Measurements from ENCODE around the gene KCNJ6.

KCNJ6 gene

GRCh38 chr21:37956772-37957171, 40.5 kb upstream of the KCNJ6 start:
- Histone ChIP-seq H3K4me2 (ENCODE audit: low read length) (no peak overlapping the region), H2AFZ (ENCODE audit: low read length) (no peak overlapping the region), H4K20me1 (ENCODE audit: insufficient read depth, low read length) (no peaks in the 10 kb centered on the region), H3K4me3 (ENCODE audit: low read depth, low read length, poor library complexity, severe bottlenecking) (no peak overlapping the region), H3F3A (ENCODE audit: insufficient read depth, low read length) (no peaks in the 10 kb centered on the region), H3K9me3 (ENCODE audit: low read length) (no peaks in the 10 kb centered on the region), H3K27me3 (ENCODE audit: insufficient read depth, low read length) (0 out of 2 replicates have a peak, but pooled peaks cover 3% of the 10 kb centered on the region), H3K4me1 (ENCODE audit: insufficient read depth, low read length, severe bottlenecking) (no peaks in the 10 kb centered on the region), H3K27ac (ENCODE audit: low read depth, low read length, poor library complexity, severe bottlenecking) (no peak overlapping the region), H3K79me2 (ENCODE audit: insufficient read depth, low read length) (no peaks in the 10 kb centered on the region), H3K36me3 (ENCODE audit: insufficient read depth, low read length) (no peaks in the 10 kb centered on the region), H3K9me2 (ENCODE audit: low read depth, low read length) (no peaks in the 10 kb centered on the region), H3K9ac (ENCODE audit: low read length) (no peak overlapping the region)
- TF ChIP-seq CTCF (IDR thresholded peaks at IDR 0.05; ENCODE audit: low read length) (no peak), EZH2 (IDR thresholded peaks at IDR 0.05; ENCODE audit: borderline replicate concordance, low read length) (no peak)

- H3K4me2 ChIP-seq (ENCODE audit: low read length), result no peak overlapping the region
- no peaks in the 10 kb centered on the region for H3K36me3 ChIP-seq (ENCODE audit: insufficient read depth, low read length)
- H3K4me1 ChIP-seq (ENCODE audit: insufficient read depth, low read length, severe bottlenecking), result no peaks in the 10 kb centered on the region
- no peaks in the 10 kb centered on the region for H3K9me2 ChIP-seq (ENCODE audit: low read depth, low read length)
- no peak overlapping the region for H3K9ac ChIP-seq (ENCODE audit: low read length)
- H3K27ac ChIP-seq (ENCODE audit: low read depth, low read length, poor library complexity, severe bottlenecking), result no peak overlapping the region
- no peaks in the 10 kb centered on the region for H3K9me3 ChIP-seq (ENCODE audit: low read length)
- no peak overlapping the region for H2AFZ ChIP-seq (ENCODE audit: low read length)
- no peak overlapping the region for H3K4me3 ChIP-seq (ENCODE audit: low read depth, low read length, poor library complexity, severe bottlenecking)
- no peaks in the 10 kb centered on the region for H3K27me3 ChIP-seq (ENCODE audit: insufficient read depth, low read length)
- H3F3A ChIP-seq (ENCODE audit: insufficient read depth, low read length), result no peaks in the 10 kb centered on the region
- H4K20me1 ChIP-seq (ENCODE audit: insufficient read depth, low read length), result no peaks in the 10 kb centered on the region
- no peaks in the 10 kb centered on the region for H3K79me2 ChIP-seq (ENCODE audit: insufficient read depth, low read length)
- no peak for TF ChIP-seq CTCF (IDR thresholded peaks at IDR 0.05; ENCODE audit: low read length)
- no peak for TF ChIP-seq EZH2 (IDR thresholded peaks at IDR 0.05; ENCODE audit: borderline replicate concordance, low read length)
These were observed 28.8 kb upstream of the KCNJ6 start for GRCh38 chr21:37945036-37945435.

GRCh38 chr21:37944496-37944895, 28.2 kb upstream of the KCNJ6 start:
- no peak overlapping the region for H2AFZ ChIP-seq (ENCODE audit: low read length)
- H3K79me2 ChIP-seq (ENCODE audit: insufficient read depth, low read length), result no peaks in the 10 kb centered on the region
- no peak overlapping the region for H3K4me2 ChIP-seq (ENCODE audit: low read length)
- H3K27ac ChIP-seq (ENCODE audit: low read depth, low read length, poor library complexity, severe bottlenecking), result no peak overlapping the region
- H3K9me3 ChIP-seq (ENCODE audit: low read length), result no peaks in the 10 kb centered on the region
- no peak overlapping the region for H3K4me3 ChIP-seq (ENCODE audit: low read depth, low read length, poor library complexity, severe bottlenecking)
- H3K27me3 ChIP-seq (ENCODE audit: insufficient read depth, low read length), result no peaks in the 10 kb centered on the region
- no peaks in the 10 kb centered on the region for H3F3A ChIP-seq (ENCODE audit: insufficient read depth, low read length)
- H3K36me3 ChIP-seq (ENCODE audit: insufficient read depth, low read length), result no peaks in the 10 kb centered on the region
- no peak for TF ChIP-seq CTCF (IDR thresholded peaks at IDR 0.05; ENCODE audit: low read length)
- TF ChIP-seq EZH2 (IDR thresholded peaks at IDR 0.05; ENCODE audit: borderline replicate concordance, low read length), result no peak
- no peaks in the 10 kb centered on the region for H3K9me2 ChIP-seq (ENCODE audit: low read depth, low read length)
- no peak overlapping the region for H3K9ac ChIP-seq (ENCODE audit: low read length)
- no peaks in the 10 kb centered on the region for H3K4me1 ChIP-seq (ENCODE audit: insufficient read depth, low read length, severe bottlenecking)
- H4K20me1 ChIP-seq (ENCODE audit: insufficient read depth, low read length), result no peaks in the 10 kb centered on the region
